GM12874 (cell line): ENCODE measurements around the gene LMBRD2.

ENCODE experiments used
- TF ChIP-seq, protein P1 (sequence below): IDR thresholded peaks from 2 replicates; pipeline ENCODE4 v1.5.1; 2011; ENCODE audit warnings: low read depth, mild to moderate bottlenecking, control low read depth, low read length, moderate library complexity; ENCODE audit not compliant: insufficient read depth

The LMBRD2 gene

DNA sequence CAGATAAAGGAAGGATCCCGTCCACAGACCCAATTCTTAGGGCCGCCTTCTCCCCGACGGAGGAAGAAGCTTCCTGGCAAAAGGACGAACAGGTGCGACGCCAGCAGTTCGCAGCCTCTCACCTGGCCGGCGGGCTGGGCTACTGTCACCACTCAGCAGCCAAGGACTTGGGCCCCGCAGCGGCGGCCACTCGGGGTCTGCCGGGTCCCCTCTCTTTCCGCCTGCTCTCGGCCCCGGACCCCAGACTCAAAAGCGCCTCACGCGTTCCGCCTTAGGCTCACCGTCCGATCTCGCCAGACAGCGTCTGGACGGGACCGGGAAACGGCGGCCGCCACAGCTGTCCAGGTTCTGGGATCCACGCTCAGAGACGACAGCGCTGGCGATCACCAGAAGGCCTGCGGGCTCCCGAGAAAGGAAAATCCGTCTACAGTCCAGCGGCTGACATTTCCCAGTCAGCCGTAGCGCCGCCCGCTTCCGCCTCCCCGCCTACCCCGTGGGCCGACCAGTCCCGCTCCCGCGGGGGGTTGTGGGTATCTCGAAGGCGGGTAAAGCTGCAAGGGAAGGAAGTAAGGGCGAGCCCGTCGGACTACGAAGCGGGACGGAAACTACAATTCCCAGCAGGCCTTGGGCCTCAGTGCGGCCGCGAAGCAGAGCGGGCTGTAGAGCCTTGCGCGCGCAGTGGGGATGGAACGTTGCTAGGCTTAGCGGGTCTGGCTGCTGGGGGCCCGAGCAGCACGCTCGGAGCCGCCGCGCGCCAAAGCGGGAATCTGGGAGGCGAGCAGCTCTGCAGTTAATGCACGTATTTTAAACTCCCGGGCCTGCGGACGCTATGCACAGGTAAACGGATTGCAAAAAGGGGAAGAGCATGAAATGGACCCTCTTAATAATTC is at the start of gene LMBRD2, which contains the start of gene SKP2:
TSS of gene LMBRD2 (minus strand) at position 454 of the 890 bp plus-strand sequence. CDS start 8,538 bp downstream, outside the sequence.
TSS of gene SKP2 (plus strand) at position 678 of the 890 bp plus-strand sequence. CDS start at position 830, 152 bp downstream.
- TF ChIP-seq, protein P1, sequence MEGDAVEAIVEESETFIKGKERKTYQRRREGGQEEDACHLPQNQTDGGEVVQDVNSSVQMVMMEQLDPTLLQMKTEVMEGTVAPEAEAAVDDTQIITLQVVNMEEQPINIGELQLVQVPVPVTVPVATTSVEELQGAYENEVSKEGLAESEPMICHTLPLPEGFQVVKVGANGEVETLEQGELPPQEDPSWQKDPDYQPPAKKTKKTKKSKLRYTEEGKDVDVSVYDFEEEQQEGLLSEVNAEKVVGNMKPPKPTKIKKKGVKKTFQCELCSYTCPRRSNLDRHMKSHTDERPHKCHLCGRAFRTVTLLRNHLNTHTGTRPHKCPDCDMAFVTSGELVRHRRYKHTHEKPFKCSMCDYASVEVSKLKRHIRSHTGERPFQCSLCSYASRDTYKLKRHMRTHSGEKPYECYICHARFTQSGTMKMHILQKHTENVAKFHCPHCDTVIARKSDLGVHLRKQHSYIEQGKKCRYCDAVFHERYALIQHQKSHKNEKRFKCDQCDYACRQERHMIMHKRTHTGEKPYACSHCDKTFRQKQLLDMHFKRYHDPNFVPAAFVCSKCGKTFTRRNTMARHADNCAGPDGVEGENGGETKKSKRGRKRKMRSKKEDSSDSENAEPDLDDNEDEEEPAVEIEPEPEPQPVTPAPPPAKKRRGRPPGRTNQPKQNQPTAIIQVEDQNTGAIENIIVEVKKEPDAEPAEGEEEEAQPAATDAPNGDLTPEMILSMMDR = no peak

GRCh38 chr5:36200513-36200912 is 48.8 kb upstream of the LMBRD2 start:
- TF ChIP-seq, protein P1 = no peak

GRCh38 chr5:36199620-36200019 is 47.9 kb upstream of the LMBRD2 start:
- TF ChIP-seq, protein P1 = no peak

- TF ChIP-seq, protein P1 = no peak
Observed at GRCh38 chr5:36198281-36198680, 46.6 kb upstream of the LMBRD2 start.

DNA sequence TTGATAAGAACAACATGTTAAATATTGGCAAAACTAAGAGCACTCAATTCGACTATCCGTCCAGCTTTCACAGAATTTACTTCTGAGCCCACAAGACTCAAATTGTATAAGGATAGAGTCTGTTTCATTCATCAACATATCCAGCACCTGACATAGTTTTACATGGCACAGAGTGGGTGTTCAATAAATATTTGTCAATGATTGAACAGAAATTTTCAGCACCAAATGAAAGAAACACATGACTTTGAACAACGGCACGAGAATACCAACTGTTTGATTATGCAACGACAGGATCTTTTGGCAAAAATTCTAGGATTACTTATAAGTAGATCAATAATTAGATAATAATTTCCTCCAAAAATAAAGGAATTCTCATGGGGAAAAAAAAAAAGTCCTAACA is 42.1 kb upstream of the LMBRD2 start:
- TF ChIP-seq, protein P1 = no peak

- TF ChIP-seq, protein P1 = no peak
Observed at GRCh38 chr5:36181774-36182173, 30.1 kb upstream of the LMBRD2 start.

GRCh38 chr5:36180556-36181350 is 29.1 kb upstream of the LMBRD2 start:
- TF ChIP-seq, protein P1 = no peak
